ENCODE results near the gene HSD11B1.

HSD11B1 gene

GRCh38 chr1:209704584-209704983 lies at the start of gene HSD11B1:
HSD11B1 (plus strand) TSS chr1:209704846; CDS start chr1:209704943, 97 bp downstream.
- DNase-seq (ENCODE audit: low read depth), result no peak

- DNase-seq (ENCODE audit: low read depth), result no peak
Measured at GRCh38 chr1:209655411-209656231, 49.0 kb upstream of the HSD11B1 start.

- DNase-seq (ENCODE audit: low read depth), result no peak
Measured at GRCh38 chr1:209657140-209657879, 47.3 kb upstream of the HSD11B1 start.

GRCh38 chr1:209657918-209658317 lies 46.7 kb upstream of the HSD11B1 start:
- no peak for DNase-seq (ENCODE audit: low read depth)

- no peak for DNase-seq (ENCODE audit: low read depth)
Measured at GRCh38 chr1:209659909-209660308, 44.7 kb upstream of the HSD11B1 start.

GRCh38 chr1:209661071-209661470 lies 43.6 kb upstream of the HSD11B1 start:
- no peak for DNase-seq (ENCODE audit: low read depth)

GRCh38 chr1:209662879-209663327 lies 41.7 kb upstream of the HSD11B1 start:
- no peak for DNase-seq (ENCODE audit: low read depth)

- DNase-seq (ENCODE audit: low read depth), result no peak
Measured at GRCh38 chr1:209667103-209667502, 37.5 kb upstream of the HSD11B1 start.

GRCh38 chr1:209667708-209668107 lies 36.9 kb upstream of the HSD11B1 start:
- DNase-seq (ENCODE audit: low read depth), result no peak

GRCh38 chr1:209670441-209671082 lies 34.1 kb upstream of the HSD11B1 start:
- DNase-seq (ENCODE audit: low read depth), result no peak

- no peak for DNase-seq (ENCODE audit: low read depth)
Measured at GRCh38 chr1:209672705-209673630, 31.7 kb upstream of the HSD11B1 start.

- DNase-seq (ENCODE audit: low read depth), result no peak
Measured at GRCh38 chr1:209673631-209674417, 30.8 kb upstream of the HSD11B1 start.

- no peak for DNase-seq (ENCODE audit: low read depth)
Measured at GRCh38 chr1:209674957-209675564, 29.6 kb upstream of the HSD11B1 start, which contains the start of gene G0S2. G0S2 (plus strand) TSS chr1:209675412; CDS start chr1:209675685, 273 bp downstream.

GRCh38 chr1:209675565-209676154 lies 29.0 kb upstream of the HSD11B1 start:
- no peak for DNase-seq (ENCODE audit: low read depth)

GRCh38 chr1:209678981-209679539 lies 25.6 kb upstream of the HSD11B1 start:
- no peak for DNase-seq (ENCODE audit: low read depth)

- DNase-seq (ENCODE audit: low read depth), result no peak
Measured at GRCh38 chr1:209685821-209686220, 18.8 kb upstream of the HSD11B1 start.

- DNase-seq (ENCODE audit: low read depth), result no peak
Measured at GRCh38 chr1:209686322-209686721, 18.3 kb upstream of the HSD11B1 start.

GRCh38 chr1:209688746-209689234 lies 15.9 kb upstream of the HSD11B1 start:
- no peak for DNase-seq (ENCODE audit: low read depth)

- DNase-seq (ENCODE audit: low read depth), result no peak
Measured at GRCh38 chr1:209689477-209689876, 15.2 kb upstream of the HSD11B1 start.
